ENCODE measurements around the gene PLPP2. TPM values are rescaled to one million over a fixed set of nuclear protein-coding genes. Genes with fewer than 3 reads are reported as not detected.

The PLPP2 gene
- total RNA-seq, 4 donors from 2014 or later = 12.1 to 82.5 (median 36.8) TPM

DNA sequence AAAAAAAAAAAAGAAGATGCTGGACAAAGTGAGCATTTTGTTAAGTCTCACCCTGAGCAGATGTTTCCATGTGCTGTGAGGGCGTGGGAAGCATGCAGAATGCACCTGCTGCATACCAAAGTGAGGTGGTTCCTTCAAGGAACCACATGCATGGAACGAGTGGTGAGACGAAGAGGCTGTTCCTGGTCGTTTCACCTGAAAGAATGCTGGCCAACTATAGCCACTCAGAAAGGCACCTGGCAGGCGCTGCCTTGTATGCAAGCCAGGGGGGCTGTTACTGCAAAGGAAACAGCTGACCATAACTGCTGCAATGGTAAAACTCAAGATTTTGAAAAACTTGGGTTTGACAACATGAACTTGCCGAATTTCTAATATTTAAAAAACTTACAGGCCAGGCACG is 38.7 kb upstream of the PLPP2 start:
- no peaks in the 10 kb centered on the region for H3K4me1 ChIP-seq
- no peak overlapping the region for H3K4me3 ChIP-seq
- TF ChIP-seq POLR2A (IDR thresholded peaks at IDR 0.05) = no peak
- TF ChIP-seq, protein P1, sequence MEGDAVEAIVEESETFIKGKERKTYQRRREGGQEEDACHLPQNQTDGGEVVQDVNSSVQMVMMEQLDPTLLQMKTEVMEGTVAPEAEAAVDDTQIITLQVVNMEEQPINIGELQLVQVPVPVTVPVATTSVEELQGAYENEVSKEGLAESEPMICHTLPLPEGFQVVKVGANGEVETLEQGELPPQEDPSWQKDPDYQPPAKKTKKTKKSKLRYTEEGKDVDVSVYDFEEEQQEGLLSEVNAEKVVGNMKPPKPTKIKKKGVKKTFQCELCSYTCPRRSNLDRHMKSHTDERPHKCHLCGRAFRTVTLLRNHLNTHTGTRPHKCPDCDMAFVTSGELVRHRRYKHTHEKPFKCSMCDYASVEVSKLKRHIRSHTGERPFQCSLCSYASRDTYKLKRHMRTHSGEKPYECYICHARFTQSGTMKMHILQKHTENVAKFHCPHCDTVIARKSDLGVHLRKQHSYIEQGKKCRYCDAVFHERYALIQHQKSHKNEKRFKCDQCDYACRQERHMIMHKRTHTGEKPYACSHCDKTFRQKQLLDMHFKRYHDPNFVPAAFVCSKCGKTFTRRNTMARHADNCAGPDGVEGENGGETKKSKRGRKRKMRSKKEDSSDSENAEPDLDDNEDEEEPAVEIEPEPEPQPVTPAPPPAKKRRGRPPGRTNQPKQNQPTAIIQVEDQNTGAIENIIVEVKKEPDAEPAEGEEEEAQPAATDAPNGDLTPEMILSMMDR (IDR thresholded peaks at IDR 0.05) = no peak
- H3K9me3 ChIP-seq = peaks cover 0 to 27% (median 7%) of the 10 kb centered on the region in 3 donors
- intact Hi-C loops (cut with DNase I) = no loop called here
- WGBS, 2 donors = 90 to 91% methylated on average over 7 of the region's 7 CpGs
- H3K36me3 ChIP-seq = peaks cover 51 to 86% (median 54%) of the 10 kb centered on the region in 3 donors
- DNase-seq = no peak
- no peaks in the 10 kb centered on the region for H3K27me3 ChIP-seq
- no peak overlapping the region for H3K27ac ChIP-seq

DNA sequence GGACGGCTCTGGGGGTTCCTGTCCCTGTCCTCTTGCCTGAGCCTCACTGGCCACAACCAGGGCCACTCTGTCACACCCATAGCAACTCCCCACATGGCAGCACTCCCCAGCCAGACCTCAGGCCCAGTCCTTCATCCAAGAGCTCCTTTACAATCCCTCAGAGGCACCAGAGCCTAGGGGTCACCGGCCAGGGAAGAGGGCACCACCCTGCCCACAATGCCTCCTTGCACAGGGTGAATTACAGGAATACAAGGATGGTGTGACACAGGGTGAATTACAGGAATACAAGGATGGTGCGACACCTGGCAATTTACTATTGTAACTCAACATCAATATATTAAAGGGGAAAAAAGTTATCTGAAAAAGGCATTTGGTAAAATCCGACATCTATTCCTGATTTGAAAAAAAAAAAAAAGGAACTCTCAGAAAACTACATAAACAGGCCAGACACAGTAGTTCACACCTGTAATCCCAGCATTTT is 36.9 kb upstream of the PLPP2 start:
- Histone ChIP-seq H3K36me3 (peaks cover 56 to 91% (median 58%) of the 10 kb centered on the region in 3 donors), H3K4me1 (no peaks in the 10 kb centered on the region), H3K27me3 (no peaks in the 10 kb centered on the region), H3K4me3 (no peak overlapping the region), H3K9me3 (peaks cover 0 to 27% (median 7%) of the 10 kb centered on the region in 3 donors), H3K27ac (no peak overlapping the region)
- DNase-seq = no peak
- intact Hi-C loops (cut with DNase I) = no loop called here
- TF ChIP-seq, protein P1 (IDR thresholded peaks at IDR 0.05) = no peak
- TF ChIP-seq POLR2A (IDR thresholded peaks at IDR 0.05) = no peak
- WGBS, 2 donors = 88 to 91% methylated on average over 3 to 4 of the region's 4 CpGs

DNA sequence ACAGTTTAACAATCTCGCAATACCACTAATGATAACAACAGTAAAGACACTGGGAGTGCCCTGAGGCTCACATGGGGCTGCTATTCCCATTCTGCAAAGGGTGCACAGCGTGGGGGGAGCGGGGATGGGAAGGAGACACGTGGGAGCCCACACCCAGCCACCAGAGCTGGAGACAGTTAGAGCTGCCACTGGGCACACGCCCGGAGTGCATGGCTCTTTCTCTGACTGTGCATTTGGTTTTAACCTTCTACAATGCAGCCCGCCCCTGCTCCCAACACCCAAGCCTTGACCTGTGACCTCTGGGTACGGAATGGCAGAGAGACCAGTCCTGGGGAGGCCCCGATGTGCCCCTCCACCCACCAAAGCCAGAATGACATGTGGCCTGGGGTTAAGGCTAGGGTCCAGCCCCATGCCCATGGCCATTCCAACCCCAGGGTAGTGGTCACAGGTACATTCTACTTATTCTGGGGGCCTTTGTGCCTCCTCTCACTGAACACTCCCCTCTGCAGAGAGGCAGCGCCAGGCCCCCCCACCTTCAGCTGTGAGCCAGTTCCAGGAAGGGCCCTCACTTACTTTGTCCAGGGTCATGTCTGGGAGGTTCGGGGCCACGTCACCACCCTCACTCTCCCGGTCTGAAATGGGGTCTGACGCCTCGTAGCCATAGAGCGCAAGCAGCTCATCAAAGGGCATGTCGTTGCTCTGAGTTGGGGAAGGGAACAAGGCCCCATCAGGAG is 36.3 kb upstream of the PLPP2 start:
- intact Hi-C loops (cut with DNase I) = no loop called here
- DNase-seq = no peak

DNA sequence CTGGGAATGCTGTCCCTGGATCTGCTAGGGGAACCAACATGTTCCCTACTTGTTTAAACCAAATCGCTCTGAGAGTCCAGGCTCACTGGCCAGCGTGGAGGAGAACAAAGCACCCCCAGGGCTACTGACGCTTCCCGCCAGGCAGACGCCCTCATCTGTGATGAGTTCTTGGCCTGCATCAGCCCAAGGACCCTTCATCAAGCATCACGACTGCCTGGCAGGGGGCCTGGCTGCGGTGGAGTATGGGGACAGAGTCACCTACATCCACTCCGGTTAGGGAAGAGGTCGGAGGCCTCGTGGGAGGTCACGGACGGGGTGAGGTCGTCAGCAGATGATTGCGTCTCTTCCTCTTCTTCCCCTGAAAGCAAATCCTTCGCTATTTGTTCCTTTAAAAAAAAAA is 35.7 kb upstream of the PLPP2 start:
- H3K4me1 ChIP-seq = no peaks in the 10 kb centered on the region
- H3K27ac ChIP-seq = no peak overlapping the region
- TF ChIP-seq, protein P1 (IDR thresholded peaks at IDR 0.05) = no peak
- TF ChIP-seq POLR2A (IDR thresholded peaks at IDR 0.05) = no peak
- intact Hi-C loops (cut with DNase I) = no loop called here
- DNase-seq = no peak
- H3K27me3 ChIP-seq = no peaks in the 10 kb centered on the region
- peaks cover 56 to 99% (median 58%) of the 10 kb centered on the region in 3 donors for H3K36me3 ChIP-seq
- peaks cover 0 to 27% (median 7%) of the 10 kb centered on the region in 3 donors for H3K9me3 ChIP-seq
- 90 to 94% methylated on average over 9 to 10 of the region's 15 CpGs for WGBS, 2 donors
- H3K4me3 ChIP-seq = no peak overlapping the region

More for the DNA sequence above, 36.3 kb upstream of the PLPP2 start:
- TF ChIP-seq POLR2A (IDR thresholded peaks at IDR 0.05) = no peak
- TF ChIP-seq, protein P1 (IDR thresholded peaks at IDR 0.05) = no peak
- Histone ChIP-seq H3K4me1 (no peaks in the 10 kb centered on the region), H3K27ac (no peak overlapping the region), H3K36me3 (peaks cover 56 to 97% (median 58%) of the 10 kb centered on the region in 3 donors), H3K27me3 (no peaks in the 10 kb centered on the region), H3K4me3 (no peak overlapping the region), H3K9me3 (peaks cover 0 to 27% (median 7%) of the 10 kb centered on the region in 3 donors)
- 93 to 96% methylated on average over 8 to 9 of the region's 17 CpGs for WGBS, 2 donors

DNA sequence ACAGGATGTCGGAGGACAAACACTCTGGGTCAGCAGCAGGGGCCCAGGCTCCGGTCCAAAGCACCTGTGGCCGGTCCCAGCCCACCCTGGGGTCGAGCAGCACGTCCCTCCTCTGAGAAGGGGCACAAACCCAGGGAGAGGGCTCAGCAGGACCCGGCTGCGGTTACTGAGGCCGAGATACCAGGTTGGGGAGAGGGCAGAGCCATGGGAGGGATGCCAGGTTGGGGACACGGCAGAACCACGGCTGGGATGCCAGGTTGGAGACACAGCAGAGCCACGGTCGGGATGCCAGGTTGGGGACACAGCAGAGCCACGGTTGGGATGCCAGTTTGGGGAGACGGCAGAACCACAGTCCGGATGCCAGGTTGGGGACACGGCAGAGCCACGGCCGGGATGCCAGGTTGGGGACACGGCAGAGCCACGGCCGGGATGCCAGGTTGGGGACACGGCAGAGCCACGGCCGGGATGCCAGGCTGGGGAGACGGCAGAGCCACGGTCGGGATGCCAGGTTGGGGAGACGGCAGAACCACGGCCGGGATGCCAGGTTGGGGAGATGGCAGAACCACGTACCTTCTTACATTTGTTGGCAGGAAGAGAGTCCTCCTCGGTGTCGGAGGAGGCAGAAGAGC is 34.8 kb upstream of the PLPP2 start:
- peaks cover 0 to 27% (median 7%) of the 10 kb centered on the region in 3 donors for H3K9me3 ChIP-seq
- H3K4me3 ChIP-seq = no peak overlapping the region
- H3K27me3 ChIP-seq = no peaks in the 10 kb centered on the region
- TF ChIP-seq, protein P1 (IDR thresholded peaks at IDR 0.05) = no peak
- no peak for TF ChIP-seq POLR2A (IDR thresholded peaks at IDR 0.05)
- H3K4me1 ChIP-seq = no peaks in the 10 kb centered on the region
- no peak for DNase-seq
- peaks cover 56 to 99% (median 58%) of the 10 kb centered on the region in 3 donors for H3K36me3 ChIP-seq
- intact Hi-C loops (cut with DNase I) = no loop called here
- WGBS, 2 donors = 90 to 95% methylated on average over 24 to 25 of the region's 33 CpGs
- H3K27ac ChIP-seq = no peak overlapping the region
